Memory B cell (primary cell): ENCODE results near the gene TGFB3.
A peak's percentile ranks its signal among the peaks of the same experiment; 100 is the strongest.
"Not testable (repeated sequence)": the region's sequence is repeated elsewhere in the genome, so short reads cannot be mapped to it uniquely, and the experiment has no call there.

Experiments
- ATAC-seq: fragments of 150-1000 bp; cut with Tn5 transposase; 2 replicates; pipeline ENCODE4 v1.10.0; 2021; ENCODE audit warnings: low read depth, mild to moderate bottlenecking, moderate library complexity
- DNase-seq, 2 donors: peaks; one replicate each; pipeline ENCODE4 v3.0.0; 2022; ENCODE audit warnings: low spot score in 2 of 2
- H3K27ac Mint-ChIP-seq: one replicate; pipeline ENCODE4 v1.8.0; 2022; ENCODE audit warnings: mild to moderate bottlenecking, moderate library complexity, mixed read lengths
- H3K27me3 Mint-ChIP-seq: one replicate; pipeline ENCODE4 v1.8.0; 2022; ENCODE audit warnings: mixed read lengths
- H3K36me3 Mint-ChIP-seq: one replicate; pipeline ENCODE4 v1.8.0; 2022; ENCODE audit warnings: mild to moderate bottlenecking, mixed read lengths
- H3K4me1 Mint-ChIP-seq: one replicate; pipeline ENCODE4 v1.8.0; 2022; ENCODE audit warnings: mixed read lengths
- H3K4me3 Mint-ChIP-seq: one replicate; pipeline ENCODE4 v1.8.0; 2022; ENCODE audit warnings: mild to moderate bottlenecking, moderate library complexity, mixed read lengths
- H3K9me3 Mint-ChIP-seq: one replicate; pipeline ENCODE4 v1.8.0; 2022; ENCODE audit warnings: mixed read lengths

Gene TGFB3

GRCh38 chr14:75981426-75982265 is at the start of gene TGFB3:
Gene TGFB3 (minus strand): TSS chr14:75981995. CDS start chr14:75980893, 1,102 bp downstream.
- H3K4me3 Mint-ChIP-seq, result peak within 1 kb of the TSS; percentile 88
- peaks cover 44% of the 10 kb centered on the region for H3K4me1 Mint-ChIP-seq
- DNase-seq (peak; percentile 20 to 32), ATAC-seq (peak; percentile 38)
- H3K36me3 Mint-ChIP-seq, result no peaks in the 10 kb centered on the region
- peak within 1 kb of the TSS; percentile 85 for H3K27ac Mint-ChIP-seq
- H3K9me3 Mint-ChIP-seq, result no peaks in the 10 kb centered on the region
- H3K27me3 Mint-ChIP-seq, result no peaks in the 10 kb centered on the region

- DNase-seq (no peak), ATAC-seq (no peak)
- H3K4me1 Mint-ChIP-seq, result no peaks in the 10 kb centered on the region
- peaks cover 49% of the 10 kb centered on the region for H3K36me3 Mint-ChIP-seq
- H3K27me3 Mint-ChIP-seq, result no peaks in the 10 kb centered on the region
- H3K27ac Mint-ChIP-seq, result no peak overlapping the region
- no peak overlapping the region for H3K4me3 Mint-ChIP-seq
- H3K9me3 Mint-ChIP-seq, result peaks cover 9% of the 10 kb centered on the region
Observed at GRCh38 chr14:76024211-76024907, 42.6 kb upstream of the TGFB3 start.

GRCh38 chr14:76023757-76024156 is 42.0 kb upstream of the TGFB3 start:
- H3K27ac Mint-ChIP-seq, result no peak overlapping the region
- no peaks in the 10 kb centered on the region for H3K27me3 Mint-ChIP-seq
- peaks cover 13% of the 10 kb centered on the region for H3K9me3 Mint-ChIP-seq
- peaks cover 51% of the 10 kb centered on the region for H3K36me3 Mint-ChIP-seq
- no peak for ATAC-seq
- no peak overlapping the region for H3K4me3 Mint-ChIP-seq
- DNase-seq, result no peak
- H3K4me1 Mint-ChIP-seq, result no peaks in the 10 kb centered on the region

- DNase-seq (no peak), ATAC-seq (no peak)
- Mint-ChIP-seq H3K27ac (no peak overlapping the region), H3K27me3 (no peaks in the 10 kb centered on the region), H3K4me3 (no peak overlapping the region), H3K36me3 (peaks cover 55% of the 10 kb centered on the region), H3K9me3 (peaks cover 14% of the 10 kb centered on the region), H3K4me1 (no peaks in the 10 kb centered on the region)
Observed at GRCh38 chr14:76022991-76023390, 41.2 kb upstream of the TGFB3 start.

- no peak overlapping the region for H3K27ac Mint-ChIP-seq
- peaks cover 56% of the 10 kb centered on the region for H3K36me3 Mint-ChIP-seq
- no peak overlapping the region for H3K4me3 Mint-ChIP-seq
- DNase-seq (no peak), ATAC-seq (no peak)
- H3K4me1 Mint-ChIP-seq, result peaks cover 13% of the 10 kb centered on the region
- H3K27me3 Mint-ChIP-seq, result no peaks in the 10 kb centered on the region
- peaks cover 23% of the 10 kb centered on the region for H3K9me3 Mint-ChIP-seq
Observed at GRCh38 chr14:76019676-76020075, 37.9 kb upstream of the TGFB3 start.

- H3K4me1 Mint-ChIP-seq, result peaks cover 13% of the 10 kb centered on the region
- H3K36me3 Mint-ChIP-seq, result peaks cover 57% of the 10 kb centered on the region
- H3K27ac Mint-ChIP-seq, result no peak overlapping the region
- DNase-seq, result no peak
- no peak overlapping the region for H3K4me3 Mint-ChIP-seq
- H3K9me3 Mint-ChIP-seq, result peaks cover 23% of the 10 kb centered on the region
- ATAC-seq, result peak; percentile 53
- no peaks in the 10 kb centered on the region for H3K27me3 Mint-ChIP-seq
Observed at GRCh38 chr14:76015668-76016067, 33.9 kb upstream of the TGFB3 start.

- peaks cover 53% of the 10 kb centered on the region for H3K36me3 Mint-ChIP-seq
- ATAC-seq (no peak), DNase-seq (no peak)
- no peak overlapping the region for H3K27ac Mint-ChIP-seq
- peaks cover 13% of the 10 kb centered on the region for H3K4me1 Mint-ChIP-seq
- H3K27me3 Mint-ChIP-seq, result no peaks in the 10 kb centered on the region
- H3K9me3 Mint-ChIP-seq, result peaks cover 19% of the 10 kb centered on the region
- H3K4me3 Mint-ChIP-seq, result no peak overlapping the region
Observed at GRCh38 chr14:76015191-76015590, 33.4 kb upstream of the TGFB3 start.

GRCh38 chr14:76012354-76012753 is 30.6 kb upstream of the TGFB3 start:
- ATAC-seq, result no peak
- Mint-ChIP-seq H3K9me3 (peaks cover 4% of the 10 kb centered on the region), H3K4me3 (no peak overlapping the region), H3K4me1 (peaks cover 13% of the 10 kb centered on the region), H3K27ac (no peak overlapping the region), H3K36me3 (peaks cover 36% of the 10 kb centered on the region), H3K27me3 (no peaks in the 10 kb centered on the region)
- DNase-seq, result no peak

- Mint-ChIP-seq H3K4me1 (peaks cover 9% of the 10 kb centered on the region), H3K36me3 (peaks cover 36% of the 10 kb centered on the region), H3K27me3 (no peaks in the 10 kb centered on the region), H3K27ac (no peak overlapping the region), H3K9me3 (peaks cover under 1% of the 10 kb centered on the region), H3K4me3 (no peak overlapping the region)
- ATAC-seq (no peak), DNase-seq (no peak)
Observed at GRCh38 chr14:76011930-76012329, 30.1 kb upstream of the TGFB3 start.

- H3K4me1 Mint-ChIP-seq, DNase-seq, H3K4me3 Mint-ChIP-seq, H3K27me3 Mint-ChIP-seq, H3K27ac Mint-ChIP-seq, H3K9me3 Mint-ChIP-seq, ATAC-seq: not testable (repeated sequence)
- peaks cover 50% of the 10 kb centered on the region for H3K36me3 Mint-ChIP-seq
Observed at GRCh38 chr14:76009627-76010026, 27.8 kb upstream of the TGFB3 start.

- DNase-seq (no peak), ATAC-seq (no peak)
- Mint-ChIP-seq H3K9me3 (peaks cover 8% of the 10 kb centered on the region), H3K4me3 (no peak overlapping the region), H3K4me1 (no peaks in the 10 kb centered on the region), H3K36me3 (peaks cover 50% of the 10 kb centered on the region), H3K27ac (no peak overlapping the region), H3K27me3 (no peaks in the 10 kb centered on the region)
Observed at GRCh38 chr14:76007852-76008251, 26.1 kb upstream of the TGFB3 start.

- H3K9me3 Mint-ChIP-seq, result peaks cover 11% of the 10 kb centered on the region
- no peak overlapping the region for H3K4me3 Mint-ChIP-seq
- DNase-seq (no peak), ATAC-seq (no peak)
- H3K36me3 Mint-ChIP-seq, result peaks cover 49% of the 10 kb centered on the region
- H3K4me1 Mint-ChIP-seq, result no peaks in the 10 kb centered on the region
- no peak overlapping the region for H3K27ac Mint-ChIP-seq
- H3K27me3 Mint-ChIP-seq, result no peaks in the 10 kb centered on the region
Observed at GRCh38 chr14:76007379-76007778, 25.6 kb upstream of the TGFB3 start.

- no peak for ATAC-seq
Observed at GRCh38 chr14:76006253-76006652, 24.5 kb upstream of the TGFB3 start.

GRCh38 chr14:76002383-76002782 is 20.6 kb upstream of the TGFB3 start:
- DNase-seq (no peak), ATAC-seq (no peak)
- Mint-ChIP-seq H3K27ac (no peak overlapping the region), H3K36me3 (peaks cover 60% of the 10 kb centered on the region), H3K4me3 (no peak overlapping the region), H3K9me3 (peaks cover 12% of the 10 kb centered on the region), H3K4me1 (no peaks in the 10 kb centered on the region), H3K27me3 (no peaks in the 10 kb centered on the region)

More at GRCh38 chr14:76006253-76006652, 24.5 kb upstream of the TGFB3 start:
- Mint-ChIP-seq H3K9me3 (peaks cover 12% of the 10 kb centered on the region), H3K4me1 (no peaks in the 10 kb centered on the region), H3K27me3 (no peaks in the 10 kb centered on the region), H3K4me3 (no peak overlapping the region), H3K27ac (no peak overlapping the region), H3K36me3 (peaks cover 52% of the 10 kb centered on the region)
- DNase-seq, result no peak
